Measurements from ENCODE around the gene DCBLD1. TPM values are rescaled to one million over a fixed set of nuclear protein-coding genes. Genes with fewer than 3 reads are reported as not detected.

The DCBLD1 gene
- polyA plus RNA-seq, 2 donors = 3.8 TPM

- Histone ChIP-seq H3K27ac (ENCODE audit: low read depth in 2 of 2, low read length in 1 of 2) (no peak overlapping the region), H3K36me3 (ENCODE audit: control insufficient read depth in 2 of 2, insufficient read depth in 2 of 2, low read length in 1 of 2) (no peaks in the 10 kb centered on the region), H3K9me3 (ENCODE audit: control insufficient read depth in 2 of 2, insufficient read depth in 1 of 2, low read depth in 1 of 2, low read length in 1 of 2) (no peaks in the 10 kb centered on the region), H3K4me3 (ENCODE audit: low read depth in 1 of 2, low read length in 2 of 2) (no peak overlapping the region), H3K27me3 (ENCODE audit: control insufficient read depth in 1 of 2, insufficient read depth in 2 of 2, low read length in 2 of 2) (no peaks in the 10 kb centered on the region), H3K4me1 (ENCODE audit: control insufficient read depth in 2 of 2, insufficient read depth in 2 of 2, low read length in 1 of 2) (no peaks in the 10 kb centered on the region)
- WGBS, 2 donors = 38 to 39% methylated on average over 10 of the region's 10 CpGs
These were observed 32.7 kb upstream of the DCBLD1 start for GRCh38 chr6:117449549-117450439.

GRCh38 chr6:117451671-117452070, 30.8 kb upstream of the DCBLD1 start:
- no peak overlapping the region for H3K4me3 ChIP-seq (ENCODE audit: low read depth in 1 of 2, low read length in 2 of 2)
- H3K36me3 ChIP-seq (ENCODE audit: control insufficient read depth in 2 of 2, insufficient read depth in 2 of 2, low read length in 1 of 2) = no peaks in the 10 kb centered on the region
- WGBS, 2 donors = 39 to 43% methylated on average over 5 of the region's 5 CpGs
- H3K4me1 ChIP-seq (ENCODE audit: control insufficient read depth in 2 of 2, insufficient read depth in 2 of 2, low read length in 1 of 2) = no peaks in the 10 kb centered on the region
- H3K27me3 ChIP-seq (ENCODE audit: control insufficient read depth in 1 of 2, insufficient read depth in 2 of 2, low read length in 2 of 2) = no peaks in the 10 kb centered on the region
- H3K27ac ChIP-seq (ENCODE audit: low read depth in 2 of 2, low read length in 1 of 2) = no peak overlapping the region
- no peaks in the 10 kb centered on the region for H3K9me3 ChIP-seq (ENCODE audit: control insufficient read depth in 2 of 2, insufficient read depth in 1 of 2, low read depth in 1 of 2, low read length in 1 of 2)

GRCh38 chr6:117456250-117456649, 26.2 kb upstream of the DCBLD1 start:
- 81 to 97% methylated on average over 1 of the region's 1 CpG for WGBS, 2 donors
- H3K4me3 ChIP-seq (ENCODE audit: low read depth in 1 of 2, low read length in 2 of 2) = no peak overlapping the region
- no peak overlapping the region for H3K27ac ChIP-seq (ENCODE audit: low read depth in 2 of 2, low read length in 1 of 2)
- H3K4me1 ChIP-seq (ENCODE audit: control insufficient read depth in 2 of 2, insufficient read depth in 2 of 2, low read length in 1 of 2) = no peaks in the 10 kb centered on the region
- H3K9me3 ChIP-seq (ENCODE audit: control insufficient read depth in 2 of 2, insufficient read depth in 1 of 2, low read depth in 1 of 2, low read length in 1 of 2) = no peaks in the 10 kb centered on the region
- H3K27me3 ChIP-seq (ENCODE audit: control insufficient read depth in 1 of 2, insufficient read depth in 2 of 2, low read length in 2 of 2) = no peaks in the 10 kb centered on the region
- no peaks in the 10 kb centered on the region for H3K36me3 ChIP-seq (ENCODE audit: control insufficient read depth in 2 of 2, insufficient read depth in 2 of 2, low read length in 1 of 2)

- no peaks in the 10 kb centered on the region for H3K9me3 ChIP-seq (ENCODE audit: control insufficient read depth in 2 of 2, insufficient read depth in 1 of 2, low read depth in 1 of 2, low read length in 1 of 2)
- no peaks in the 10 kb centered on the region for H3K4me1 ChIP-seq (ENCODE audit: control insufficient read depth in 2 of 2, insufficient read depth in 2 of 2, low read length in 1 of 2)
- no peak overlapping the region for H3K27ac ChIP-seq (ENCODE audit: low read depth in 2 of 2, low read length in 1 of 2)
- no peak overlapping the region for H3K4me3 ChIP-seq (ENCODE audit: low read depth in 1 of 2, low read length in 2 of 2)
- H3K36me3 ChIP-seq (ENCODE audit: control insufficient read depth in 2 of 2, insufficient read depth in 2 of 2, low read length in 1 of 2) = no peaks in the 10 kb centered on the region
- 78 to 92% methylated on average over 5 of the region's 5 CpGs for WGBS, 2 donors
- no peaks in the 10 kb centered on the region for H3K27me3 ChIP-seq (ENCODE audit: control insufficient read depth in 1 of 2, insufficient read depth in 2 of 2, low read length in 2 of 2)
These were observed 25.5 kb upstream of the DCBLD1 start for GRCh38 chr6:117456998-117457397.

- no peaks in the 10 kb centered on the region for H3K4me1 ChIP-seq (ENCODE audit: control insufficient read depth in 2 of 2, insufficient read depth in 2 of 2, low read length in 1 of 2)
- no peak overlapping the region for H3K27ac ChIP-seq (ENCODE audit: low read depth in 2 of 2, low read length in 1 of 2)
- WGBS, 2 donors = 64 to 68% methylated on average over 2 of the region's 2 CpGs
- no peak overlapping the region for H3K4me3 ChIP-seq (ENCODE audit: low read depth in 1 of 2, low read length in 2 of 2)
- H3K36me3 ChIP-seq (ENCODE audit: control insufficient read depth in 2 of 2, insufficient read depth in 2 of 2, low read length in 1 of 2) = no peaks in the 10 kb centered on the region
- H3K9me3 ChIP-seq (ENCODE audit: control insufficient read depth in 2 of 2, insufficient read depth in 1 of 2, low read depth in 1 of 2, low read length in 1 of 2) = no peaks in the 10 kb centered on the region
- no peaks in the 10 kb centered on the region for H3K27me3 ChIP-seq (ENCODE audit: control insufficient read depth in 1 of 2, insufficient read depth in 2 of 2, low read length in 2 of 2)
These were observed 23.1 kb upstream of the DCBLD1 start for GRCh38 chr6:117459204-117459944.

- Histone ChIP-seq H3K27me3 (ENCODE audit: control insufficient read depth in 1 of 2, insufficient read depth in 2 of 2, low read length in 2 of 2) (no peaks in the 10 kb centered on the region), H3K4me3 (ENCODE audit: low read depth in 1 of 2, low read length in 2 of 2) (no peak overlapping the region), H3K9me3 (ENCODE audit: control insufficient read depth in 2 of 2, insufficient read depth in 1 of 2, low read depth in 1 of 2, low read length in 1 of 2) (no peaks in the 10 kb centered on the region), H3K36me3 (ENCODE audit: control insufficient read depth in 2 of 2, insufficient read depth in 2 of 2, low read length in 1 of 2) (no peaks in the 10 kb centered on the region), H3K27ac (ENCODE audit: low read depth in 2 of 2, low read length in 1 of 2) (no peak overlapping the region), H3K4me1 (ENCODE audit: control insufficient read depth in 2 of 2, insufficient read depth in 2 of 2, low read length in 1 of 2) (no peaks in the 10 kb centered on the region)
- 62 to 68% methylated on average over 4 of the region's 4 CpGs for WGBS, 2 donors
These were observed 18.5 kb upstream of the DCBLD1 start for GRCh38 chr6:117463762-117464665.

- Histone ChIP-seq H3K27me3 (ENCODE audit: control insufficient read depth in 1 of 2, insufficient read depth in 2 of 2, low read length in 2 of 2) (no peaks in the 10 kb centered on the region), H3K4me3 (ENCODE audit: low read depth in 1 of 2, low read length in 2 of 2) (no peak overlapping the region), H3K27ac (ENCODE audit: low read depth in 2 of 2, low read length in 1 of 2) (no peak overlapping the region), H3K9me3 (ENCODE audit: control insufficient read depth in 2 of 2, insufficient read depth in 1 of 2, low read depth in 1 of 2, low read length in 1 of 2) (no peaks in the 10 kb centered on the region), H3K36me3 (ENCODE audit: control insufficient read depth in 2 of 2, insufficient read depth in 2 of 2, low read length in 1 of 2) (no peaks in the 10 kb centered on the region), H3K4me1 (ENCODE audit: control insufficient read depth in 2 of 2, insufficient read depth in 2 of 2, low read length in 1 of 2) (no peaks in the 10 kb centered on the region)
- 86 to 94% methylated on average over 2 of the region's 2 CpGs for WGBS, 2 donors
These were observed 17.8 kb upstream of the DCBLD1 start for GRCh38 chr6:117464700-117465099.

GRCh38 chr6:117465691-117466090, 16.8 kb upstream of the DCBLD1 start:
- WGBS, 2 donors = 70 to 83% methylated on average over 1 of the region's 1 CpG
- H3K4me1 ChIP-seq (ENCODE audit: control insufficient read depth in 2 of 2, insufficient read depth in 2 of 2, low read length in 1 of 2) = no peaks in the 10 kb centered on the region
- no peaks in the 10 kb centered on the region for H3K9me3 ChIP-seq (ENCODE audit: control insufficient read depth in 2 of 2, insufficient read depth in 1 of 2, low read depth in 1 of 2, low read length in 1 of 2)
- H3K36me3 ChIP-seq (ENCODE audit: control insufficient read depth in 2 of 2, insufficient read depth in 2 of 2, low read length in 1 of 2) = no peaks in the 10 kb centered on the region
- H3K27me3 ChIP-seq (ENCODE audit: control insufficient read depth in 1 of 2, insufficient read depth in 2 of 2, low read length in 2 of 2) = no peaks in the 10 kb centered on the region
- H3K27ac ChIP-seq (ENCODE audit: low read depth in 2 of 2, low read length in 1 of 2) = no peak overlapping the region
- no peak overlapping the region for H3K4me3 ChIP-seq (ENCODE audit: low read depth in 1 of 2, low read length in 2 of 2)

GRCh38 chr6:117467876-117468275, 14.6 kb upstream of the DCBLD1 start:
- WGBS, 2 donors = 77 to 85% methylated on average over 4 of the region's 4 CpGs
- Histone ChIP-seq H3K36me3 (ENCODE audit: control insufficient read depth in 2 of 2, insufficient read depth in 2 of 2, low read length in 1 of 2) (no peaks in the 10 kb centered on the region), H3K4me3 (ENCODE audit: low read depth in 1 of 2, low read length in 2 of 2) (no peak overlapping the region), H3K9me3 (ENCODE audit: control insufficient read depth in 2 of 2, insufficient read depth in 1 of 2, low read depth in 1 of 2, low read length in 1 of 2) (no peaks in the 10 kb centered on the region), H3K4me1 (ENCODE audit: control insufficient read depth in 2 of 2, insufficient read depth in 2 of 2, low read length in 1 of 2) (no peaks in the 10 kb centered on the region), H3K27ac (ENCODE audit: low read depth in 2 of 2, low read length in 1 of 2) (no peak overlapping the region), H3K27me3 (ENCODE audit: control insufficient read depth in 1 of 2, insufficient read depth in 2 of 2, low read length in 2 of 2) (no peaks in the 10 kb centered on the region)

All from esophagus (tissue), 2 donors.